H1 (cell line): ENCODE data around the gene TFE3. TPM values are rescaled to one million over a fixed set of nuclear protein-coding genes. Genes with fewer than 3 reads are reported as not detected.

Source experiments
- CTCF ChIA-PET: fragments of 300-600 bp; sonication (Branson Sonifier 250); formaldehyde crosslinking; loops from one replicate; lab custom pipeline; 2021; ENCODE audit not compliant: partially characterized antibody; lab: Charles Lee
- POLR2A ChIA-PET: fragments of 300-600 bp; sonication (Branson Sonifier 250); formaldehyde crosslinking; loops from one replicate; lab custom pipeline; 2021; ENCODE audit warnings: inconsistent platforms; ENCODE audit not compliant: partially characterized antibody; lab: Charles Lee
- DNase-seq, 2 experiments: peaks; one replicate each; pipeline versions ENCODE4 v3.0.0 to v3.0.0-alpha.2; 2010 to 2022; ENCODE audit warnings: low spot score in 2 of 2, low read depth in 1 of 2, mixed read lengths in 1 of 2
- FAIRE-seq: peaks from 2 replicates; lab custom pipeline; 2011; peaks lifted over from hg19 to GRCh38; lab: Jason Lieb, UNC
- H2AFZ ChIP-seq: 2 replicates; pipeline ENCODE4 v1.8.1; 2012; ENCODE audit warnings: low read length, inconsistent platforms
- H2AK5ac ChIP-seq: 2 replicates; pipeline ENCODE4 v1.6.1; 2013; ENCODE audit warnings: low read depth, low read length
- H2BK120ac ChIP-seq: replicated peaks from 2 replicates; pipeline ENCODE3; 2013; ENCODE audit warnings: low read depth, low read length, inconsistent platforms
- H2BK12ac ChIP-seq: 2 replicates; pipeline ENCODE4 v1.6.1; 2013; ENCODE audit warnings: low read depth, low read length
- H2BK15ac ChIP-seq: 2 replicates; pipeline ENCODE4 v1.6.1; 2013; ENCODE audit warnings: low read length
- H2BK20ac ChIP-seq: 2 replicates; pipeline ENCODE4 v1.6.1; 2013; ENCODE audit warnings: low read length
- H2BK5ac ChIP-seq: 2 replicates; pipeline ENCODE4 v1.6.1; 2013; ENCODE audit warnings: low read depth, low read length
- H3K14ac ChIP-seq: 2 replicates; pipeline ENCODE4 v1.6.1; 2013; ENCODE audit warnings: inconsistent platforms; ENCODE audit not compliant: insufficient read length
- H3K18ac ChIP-seq: 2 replicates; pipeline ENCODE4 v1.6.1; 2013; ENCODE audit warnings: low read length; ENCODE audit errors: extremely low read depth
- H3K23ac ChIP-seq: 2 replicates; pipeline ENCODE4 v1.6.1; 2013; ENCODE audit warnings: inconsistent platforms; ENCODE audit not compliant: insufficient read length
- H3K23me2 ChIP-seq: 2 replicates; pipeline ENCODE4 v1.6.1; 2013; ENCODE audit warnings: low read depth, low read length
- H3K27ac ChIP-seq: 2 replicates; pipeline ENCODE4 v1.6.1; 2011; ENCODE audit warnings: low read depth, low read length, inconsistent platforms
- H3K27me3 ChIP-seq, 4 experiments: replicated peaks in 1 of 4; 1 replicate in 1 of 4; 2 replicates in 3 of 4; pipeline versions ENCODE4 v1.6.1 to v1.8.1; 2011 to 2013; ENCODE audit warnings: low read length in 3 of 4, mild to moderate bottlenecking in 3 of 4, inconsistent platforms in 2 of 4, mixed read lengths in 2 of 4, moderate library complexity in 1 of 4; ENCODE audit not compliant: control insufficient read depth in 3 of 4, insufficient read depth in 3 of 4; ENCODE audit errors: extremely low read depth in 1 of 4
- H3K36me3 ChIP-seq, 4 experiments: 2 replicates each; pipeline versions ENCODE4 v1.6.1 to v1.8.1; 2011 to 2013; ENCODE audit warnings: mild to moderate bottlenecking in 4 of 4, low read length in 3 of 4, moderate library complexity in 2 of 4, control low read depth in 1 of 4, inconsistent platforms in 1 of 4; ENCODE audit not compliant: insufficient read depth in 4 of 4, control insufficient read depth in 2 of 4
- H3K4ac ChIP-seq: replicated peaks from 2 replicates; pipeline ENCODE3; 2013; ENCODE audit warnings: low read length, low read depth, mixed read lengths, inconsistent platforms; ENCODE audit not compliant: insufficient read length
- H3K4me1 ChIP-seq, 4 experiments: replicated peaks in 1 of 4; 1 replicate in 1 of 4; 2 replicates in 3 of 4; pipeline versions ENCODE4 v1.6.1 to v1.8.1; 2011 to 2013; ENCODE audit warnings: low read length in 3 of 4, inconsistent platforms in 2 of 4, mixed read lengths in 1 of 4; ENCODE audit not compliant: insufficient read depth in 4 of 4, control insufficient read depth in 3 of 4
- H3K4me2 ChIP-seq, 2 experiments: 2 replicates each; pipeline versions ENCODE4 v1.6.1 to v1.8.1; 2011 to 2013; ENCODE audit warnings: low read depth in 2 of 2, low read length in 2 of 2, control low read depth in 1 of 2, inconsistent platforms in 1 of 2, mild to moderate bottlenecking in 1 of 2; ENCODE audit not compliant: insufficient read depth in 1 of 2
- H3K4me3 ChIP-seq, 4 experiments: fragments of 200-600, 300-600 bp in 1 of 4; sonication (generic), shearing (Covaris generic), sonication (Bioruptor Twin) in 1 of 4; 2 replicates each; pipeline versions ENCODE4 v1.5.1 to v1.8.1; 2011 to 2016; ENCODE audit warnings: low read length in 4 of 4, low read depth in 3 of 4, control low read depth in 2 of 4, inconsistent platforms in 2 of 4, mild to moderate bottlenecking in 2 of 4, mixed read lengths in 1 of 4, moderate library complexity in 1 of 4; ENCODE audit not compliant: insufficient read depth in 2 of 4; ENCODE audit errors: extremely low read depth in 1 of 4
- H3K56ac ChIP-seq: replicated peaks from 2 replicates; pipeline ENCODE3; 2013; ENCODE audit warnings: low read depth, mild to moderate bottlenecking, mixed read lengths, low read length, inconsistent platforms; ENCODE audit not compliant: insufficient read length
- H3K79me1 ChIP-seq: 2 replicates; pipeline ENCODE4 v1.6.1; 2013; ENCODE audit warnings: low read depth, low read length, control low read depth
- H3K79me2 ChIP-seq, 2 experiments: 2 replicates each; pipeline versions ENCODE4 v1.6.1 to v1.8.1; 2012 to 2013; ENCODE audit warnings: low read length in 2 of 2, mild to moderate bottlenecking in 2 of 2, inconsistent platforms in 1 of 2; ENCODE audit not compliant: insufficient read depth in 2 of 2, control insufficient read depth in 1 of 2
- H3K9ac ChIP-seq, 4 experiments: replicated peaks in 1 of 4; 1 replicate in 1 of 4; 2 replicates in 3 of 4; pipeline versions ENCODE4 v1.6.1 to v1.8.1; 2011 to 2013; ENCODE audit warnings: low read depth in 3 of 4, low read length in 3 of 4, control low read depth in 2 of 4, mild to moderate bottlenecking in 2 of 4, moderate library complexity in 2 of 4, inconsistent platforms in 1 of 4; ENCODE audit errors: extremely low read depth in 1 of 4
- H3K9me3 ChIP-seq, 2 experiments: 2 replicates each; pipeline versions ENCODE4 v1.6.1 to v1.8.1; 2012 to 2013; ENCODE audit warnings: mild to moderate bottlenecking in 2 of 2, moderate library complexity in 2 of 2, control low read depth in 1 of 2, inconsistent platforms in 1 of 2, low read depth in 1 of 2, low read length in 1 of 2, mixed read lengths in 1 of 2; ENCODE audit not compliant: insufficient read depth in 2 of 2
- H4K20me1 ChIP-seq, 2 experiments: replicated peaks in 1 of 2; 2 replicates each; pipeline versions ENCODE3 to v1.8.1; 2011 to 2013; ENCODE audit warnings: inconsistent platforms in 2 of 2, low read length in 2 of 2, mild to moderate bottlenecking in 1 of 2; ENCODE audit not compliant: insufficient read depth in 2 of 2, control insufficient read depth in 1 of 2
- H4K5ac ChIP-seq: 2 replicates; pipeline ENCODE4 v1.6.1; 2013; ENCODE audit warnings: low read length, low read depth, mixed read lengths, inconsistent platforms; ENCODE audit not compliant: insufficient read length
- H4K8ac ChIP-seq: 2 replicates; pipeline ENCODE4 v1.8.0; 2013; ENCODE audit warnings: mild to moderate bottlenecking, moderate library complexity, low read length, inconsistent platforms; ENCODE audit not compliant: insufficient read depth; ENCODE audit errors: extremely low read depth
- H4K91ac ChIP-seq: replicated peaks from 2 replicates; pipeline ENCODE3; 2013; ENCODE audit warnings: low read length, mixed read lengths, inconsistent platforms; ENCODE audit not compliant: insufficient read length
- CTBP2 ChIP-seq: IDR thresholded peaks from 2 replicates; pipeline ENCODE4 v1.7.0; 2011; ENCODE audit warnings: borderline replicate concordance, mild to moderate bottlenecking, moderate library complexity, mixed read lengths, low read length; ENCODE audit not compliant: insufficient read depth, insufficient read length
- JUND ChIP-seq: IDR thresholded peaks from 2 replicates; pipeline ENCODE4 v1.6.1; 2011; ENCODE audit warnings: mild to moderate bottlenecking, improper control_type of control experiment, low read length
- NANOG ChIP-seq: IDR thresholded peaks from 2 replicates; pipeline ENCODE4 v1.6.1; 2011; ENCODE audit warnings: low read length, low read depth, mild to moderate bottlenecking, inconsistent platforms; ENCODE audit not compliant: insufficient read depth, poor library complexity, severe bottlenecking
- RNF2 ChIP-seq: fragments of 200-900, 300-1000 bp; sonication (generic); IDR thresholded peaks from 2 replicates; pipeline ENCODE4 v1.7.1; 2016; ENCODE audit warnings: borderline replicate concordance, low read depth, mild to moderate bottlenecking, antibody characterized with exemption, low read length; ENCODE audit not compliant: poor library complexity, severe bottlenecking; ENCODE audit errors: missing control alignments
- RXRA ChIP-seq: IDR thresholded peaks from 2 replicates; pipeline ENCODE4 v1.6.1; 2011; ENCODE audit warnings: low read depth, mild to moderate bottlenecking, low read length, moderate library complexity; ENCODE audit not compliant: insufficient read depth
- SIRT6 ChIP-seq: IDR thresholded peaks from one replicate; pipeline ENCODE4 v1.7.1; 2012; ENCODE audit warnings: low read length, inconsistent platforms
- SIX5 ChIP-seq: IDR thresholded peaks from 2 replicates; pipeline ENCODE4 v1.6.1; 2011; ENCODE audit warnings: mild to moderate bottlenecking, low read depth, low read length
- SRF ChIP-seq: IDR thresholded peaks from 2 replicates; pipeline ENCODE4 v1.6.1; 2011; ENCODE audit warnings: mild to moderate bottlenecking, low read depth, low read length, moderate library complexity
- TAF7 ChIP-seq: optimal IDR thresholded peaks from 2 replicates; pipeline ENCODE3; 2011; ENCODE audit warnings: low read depth, mild to moderate bottlenecking, inconsistent platforms, low read length, moderate library complexity, borderline replicate concordance
- YY1 ChIP-seq: IDR thresholded peaks from 2 replicates; pipeline ENCODE4 v1.6.1; 2011; ENCODE audit warnings: low read depth, mild to moderate bottlenecking, low read length
- WGBS, 2 experiments: shearing (Covaris generic) in 1 of 2; methylation state at CpG; one replicate each; pipeline versions ENCODE4 v1.1.6 to v1.1.7; 2013 to 2015; ENCODE audit warnings: low lambda C conversion rate in 2 of 2, mixed read lengths in 2 of 2, inconsistent platforms in 1 of 2, low coverage in 1 of 2, missing lambda C conversion rate in 1 of 2; ENCODE audit not compliant: insufficient replicate concordance in 2 of 2, insufficient coverage in 1 of 2, insufficient read length in 1 of 2; ENCODE audit errors: extremely low coverage in 1 of 2, missing lambda C conversion rate in 1 of 2; 5-methylcytosine and 5-hydroxymethylcytosine counted together
- polyA plus RNA-seq, 7 experiments: library from polyadenylated mRNA; depleted of rRNA in 3 of 7; stranded (reverse) in 5 of 7; unstranded in 2 of 7; fragments of >200 nt in 5 of 7; fragments of 200-250 nt in 2 of 7; gene quantifications; 1 replicate in 5 of 7; 2 replicates in 1 of 7; 4 replicates in 1 of 7; pipeline versions ENCODE4 v1.2.1 to v1.2.3, GENCODE V29; 2011 to 2013; ENCODE audit warnings: missing spikeins in 2 of 7, mixed read lengths in 2 of 7
- total RNA-seq: library from RNA; stranded (reverse); fragmentation: NEBNext Ultra II Directional; extraction: Animal tissue kit (Norgen Biotek cat#: 25700); gene quantifications from 2 replicates; pipeline ENCODE4 v1.2.1, GENCODE V29; 2021

TFE3 gene
- total and polyA plus RNA-seq, 2 of the 8 experiments (the other 6 are each of a cell fraction or from before 2014, with no cell fraction given) = 33.7 to 52.9 TPM

GRCh38 chrX:49069038-49069437 lies 25.9 kb upstream of the TFE3 start:
- CTCF ChIA-PET = interaction anchor here (0.6 to 1.0 kb wide), 2 partner anchors 39 to 87 kb away, joined by 3 to 5 read pairs; no protein-coding TSS in a partner anchor
- TF ChIP-seq SIRT6 (no peak), NANOG (no peak), RNF2 (no peak), SIX5 (no peak), TAF7 (no peak), CTBP2 (no peak), RXRA (no peak), YY1 (no peak), JUND (no peak), SRF (no peak)

More at GRCh38 chrX:49069038-49069437, 25.9 kb upstream of the TFE3 start:
- WGBS, 2 experiments = 88% methylated on average over 5 of the region's 11 CpGs; no CpG with 5 or more reads in 1 of the 2 experiments
- H3K4ac ChIP-seq = no peak overlapping the region
- H3K4me2 ChIP-seq = no peak overlapping the region
- POLR2A ChIA-PET = no interaction called here
- no peak overlapping the region for H3K4me3 ChIP-seq
- H3K27ac ChIP-seq = no peak overlapping the region
- H2BK20ac ChIP-seq = no peak overlapping the region
- H3K23ac ChIP-seq = no peak overlapping the region
- H2BK120ac ChIP-seq = no peak overlapping the region
- H2AFZ ChIP-seq = no peak overlapping the region
- no peak overlapping the region for H4K8ac ChIP-seq
- FAIRE-seq (no peak), DNase-seq (no peak)
- no peak overlapping the region for H2BK15ac ChIP-seq
- no peaks in the 10 kb centered on the region for H3K9me3 ChIP-seq
- H3K4me1 ChIP-seq = peaks cover 0 to 7% (median 4%) of the 10 kb centered on the region in 4 experiments; a peak in 5 of 7 replicates
- no peak overlapping the region for H2BK5ac ChIP-seq
- H2AK5ac ChIP-seq = no peak overlapping the region
- no peak overlapping the region for H3K56ac ChIP-seq
- H3K23me2 ChIP-seq = no peaks in the 10 kb centered on the region
- no peaks in the 10 kb centered on the region for H3K79me2 ChIP-seq
- H3K14ac ChIP-seq = no peak overlapping the region
- no peaks in the 10 kb centered on the region for H3K79me1 ChIP-seq
- peaks cover 0 to 6% (median 0%) of the 10 kb centered on the region in 4 experiments; a peak in 2 of 8 replicates for H3K36me3 ChIP-seq
- H3K27me3 ChIP-seq = no peaks in the 10 kb centered on the region
- H3K9ac ChIP-seq = no peak overlapping the region
- no peak overlapping the region for H2BK12ac ChIP-seq
- no peak overlapping the region for H3K18ac ChIP-seq
- no peak overlapping the region for H4K5ac ChIP-seq
- no peak overlapping the region for H4K91ac ChIP-seq
- peaks cover 0 to 1% of the 10 kb centered on the region in 2 experiments for H4K20me1 ChIP-seq
